NCI-H2107 (cell line): ENCODE data around the gene ZNF195.
A peak's percentile ranks its signal among the peaks of the same experiment; 100 is the strongest.
"Not testable (repeated sequence)": the region's sequence is repeated elsewhere in the genome, so short reads cannot be mapped to it uniquely, and the experiment has no call there.

Experiments
- DNase-seq: peaks from one replicate; lab custom pipeline; 2025; lab: John Stamatoyannopoulos, UW

The ZNF195 gene

GRCh38 chr11:3378426-3379423 is at the start of gene ZNF195:
Gene ZNF195, minus strand, starts transcription at chr11:3379146. Its CDS starts 106 bp downstream, at chr11:3379040.
- DNase-seq = peak; percentile 97

GRCh38 chr11:3428076-3428475 is 49.1 kb upstream of the ZNF195 start:
- DNase-seq = not testable (repeated sequence)

- DNase-seq = not testable (repeated sequence)
Observed at GRCh38 chr11:3426541-3426940, 47.6 kb upstream of the ZNF195 start.

GRCh38 chr11:3423928-3424327 is 45.0 kb upstream of the ZNF195 start:
- not testable (repeated sequence) for DNase-seq

- not testable (repeated sequence) for DNase-seq
Observed at GRCh38 chr11:3423138-3423731, 44.3 kb upstream of the ZNF195 start.

- peak; percentile 88 for DNase-seq
Observed at GRCh38 chr11:3422380-3423137, 43.6 kb upstream of the ZNF195 start.

- not testable (repeated sequence) for DNase-seq
Observed at GRCh38 chr11:3421608-3422379, 42.8 kb upstream of the ZNF195 start.

GRCh38 chr11:3420281-3421042 is 41.5 kb upstream of the ZNF195 start:
- DNase-seq = not testable (repeated sequence)

GRCh38 chr11:3419496-3419895 is 40.5 kb upstream of the ZNF195 start:
- not testable (repeated sequence) for DNase-seq

- DNase-seq = not testable (repeated sequence)
Observed at GRCh38 chr11:3417047-3417446, 38.1 kb upstream of the ZNF195 start.

- not testable (repeated sequence) for DNase-seq
Observed at GRCh38 chr11:3415301-3415700, 36.4 kb upstream of the ZNF195 start.

- not testable (repeated sequence) for DNase-seq
Observed at GRCh38 chr11:3413666-3414065, 34.7 kb upstream of the ZNF195 start.

GRCh38 chr11:3412837-3413236 is 33.9 kb upstream of the ZNF195 start:
- DNase-seq = no peak

- peak; percentile 19 for DNase-seq
Observed at GRCh38 chr11:3408722-3409121, 29.8 kb upstream of the ZNF195 start.

GRCh38 chr11:3408058-3408605 is 29.2 kb upstream of the ZNF195 start:
- not testable (repeated sequence) for DNase-seq

- not testable (repeated sequence) for DNase-seq
Observed at GRCh38 chr11:3406937-3407336, 28.0 kb upstream of the ZNF195 start.

GRCh38 chr11:3406223-3406875 is 27.4 kb upstream of the ZNF195 start:
- DNase-seq = not testable (repeated sequence)

GRCh38 chr11:3404076-3404925 is 25.4 kb upstream of the ZNF195 start:
- not testable (repeated sequence) for DNase-seq

GRCh38 chr11:3402861-3403250 is 23.9 kb upstream of the ZNF195 start:
- DNase-seq = not testable (repeated sequence)
